ACC112 (cell line): Measurements from ENCODE around the gene SSUH2.

Experiments used
- H2AFZ ChIP-seq: fragments of 200-600 bp; sonication (generic); one replicate; pipeline ENCODE4 v1.6.0; 2017; ENCODE audit warnings: antibody characterized with exemption, low read length; ENCODE audit not compliant: unreplicated experiment
- H3K27ac ChIP-seq: fragments of 200-600 bp; sonication (generic); 2 replicates; pipeline ENCODE4 v1.5.1; 2014; ENCODE audit warnings: low read depth, mild to moderate bottlenecking, antibody characterized with exemption, low read length, moderate library complexity
- H3K27me3 ChIP-seq: fragments of 200-600 bp; sonication (generic); 2 replicates; pipeline ENCODE4 v1.6.1; 2014; ENCODE audit warnings: mild to moderate bottlenecking, antibody characterized with exemption, low read length, moderate library complexity, mixed read lengths; ENCODE audit not compliant: insufficient read depth
- H3K36me3 ChIP-seq: fragments of 200-600 bp; sonication (generic); 2 replicates; pipeline ENCODE4 v1.6.1; 2016; ENCODE audit warnings: mild to moderate bottlenecking, antibody characterized with exemption, low read length, moderate library complexity, mixed read lengths; ENCODE audit not compliant: insufficient read depth
- H3K4me1 ChIP-seq: fragments of 200-600 bp; sonication (generic); one replicate; pipeline ENCODE4 v1.6.1; 2016; ENCODE audit warnings: low read length, mixed read lengths; ENCODE audit not compliant: insufficient read depth, unreplicated experiment, control insufficient read depth
- H3K4me3 ChIP-seq: fragments of 200-600 bp; sonication (generic); 2 replicates; pipeline ENCODE4 v1.5.1; 2014; ENCODE audit warnings: mild to moderate bottlenecking, low read depth, low read length
- H3K79me2 ChIP-seq: fragments of 200-600 bp; sonication (generic); one replicate; pipeline ENCODE4 v1.6.0; 2016; ENCODE audit warnings: low read length; ENCODE audit not compliant: control insufficient read depth, unreplicated experiment, insufficient read depth

SSUH2 gene

DNA sequence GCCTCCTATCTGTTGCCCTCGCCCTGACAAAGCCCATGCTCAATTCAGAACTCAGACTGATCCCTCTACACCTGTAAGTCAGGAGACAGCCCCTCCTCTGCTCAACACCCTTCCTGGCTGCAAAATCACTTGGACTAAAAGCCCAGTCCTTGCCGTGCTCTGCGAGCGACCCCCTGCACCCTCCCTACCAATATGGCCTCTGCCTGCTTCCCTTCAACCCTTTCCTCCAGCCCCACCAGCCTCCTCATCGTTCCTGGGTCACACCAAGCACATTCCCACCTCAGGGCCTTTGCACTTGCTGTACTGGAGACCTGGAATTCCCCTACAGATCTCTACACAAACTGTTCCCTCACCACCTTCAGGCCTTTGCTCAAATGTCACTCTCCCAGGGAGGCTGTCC, 5.2 kb upstream of the SSUH2 start:
- H3K36me3 ChIP-seq, result no peaks in the 10 kb centered on the region
- no peaks in the 10 kb centered on the region for H3K4me1 ChIP-seq
- H3K4me3 ChIP-seq, result no peak overlapping the region
- H3K27ac ChIP-seq, result no peak overlapping the region
- H2AFZ ChIP-seq, result no peak overlapping the region
- peaks cover 55% of the 10 kb centered on the region for H3K27me3 ChIP-seq
- H3K79me2 ChIP-seq, result no peaks in the 10 kb centered on the region

DNA sequence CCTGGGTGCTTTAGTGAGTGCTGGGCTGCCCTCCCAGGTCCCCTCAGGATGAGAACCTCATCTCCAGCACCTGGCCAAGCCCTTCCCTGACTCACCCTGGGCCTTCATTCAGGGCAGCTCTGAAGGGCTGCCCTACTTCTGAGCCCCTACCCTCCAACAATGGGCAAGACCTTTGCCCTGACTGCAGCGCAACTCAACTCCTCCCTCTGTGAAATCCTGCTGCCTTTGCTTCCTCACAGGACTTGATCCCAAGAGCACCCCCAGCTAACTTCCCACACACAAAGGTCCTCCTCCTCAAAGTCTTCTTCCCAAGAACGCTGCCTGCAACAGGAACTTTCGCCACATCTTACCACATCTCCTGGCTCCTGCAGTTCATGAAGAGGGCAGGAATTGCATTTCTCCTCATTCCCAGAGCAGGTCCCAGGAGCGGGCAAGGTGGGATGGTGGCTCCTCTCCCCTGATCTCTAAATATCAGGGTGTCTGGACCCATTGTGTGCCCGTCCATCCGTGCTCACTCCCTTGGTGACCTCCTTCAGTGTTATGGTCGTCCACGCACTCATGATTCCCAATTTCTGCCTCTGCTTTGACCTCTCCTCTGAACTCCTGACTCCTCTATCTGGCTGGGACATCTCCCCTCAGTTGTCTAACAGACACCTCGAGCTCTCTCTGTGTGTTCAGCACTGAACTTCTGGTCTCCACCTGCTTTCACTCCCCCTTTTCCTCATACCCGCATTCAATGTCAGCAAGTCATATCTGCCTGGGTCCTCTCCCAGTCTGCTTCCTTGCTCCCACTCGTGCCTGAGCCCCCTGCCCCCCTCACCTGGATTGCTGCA, 4.5 kb upstream of the SSUH2 start:
- Histone ChIP-seq H3K4me3 (no peak overlapping the region), H3K4me1 (no peaks in the 10 kb centered on the region), H3K27ac (no peak overlapping the region), H3K79me2 (no peaks in the 10 kb centered on the region), H2AFZ (no peak overlapping the region), H3K36me3 (no peaks in the 10 kb centered on the region), H3K27me3 (peaks cover 61% of the 10 kb centered on the region)

DNA sequence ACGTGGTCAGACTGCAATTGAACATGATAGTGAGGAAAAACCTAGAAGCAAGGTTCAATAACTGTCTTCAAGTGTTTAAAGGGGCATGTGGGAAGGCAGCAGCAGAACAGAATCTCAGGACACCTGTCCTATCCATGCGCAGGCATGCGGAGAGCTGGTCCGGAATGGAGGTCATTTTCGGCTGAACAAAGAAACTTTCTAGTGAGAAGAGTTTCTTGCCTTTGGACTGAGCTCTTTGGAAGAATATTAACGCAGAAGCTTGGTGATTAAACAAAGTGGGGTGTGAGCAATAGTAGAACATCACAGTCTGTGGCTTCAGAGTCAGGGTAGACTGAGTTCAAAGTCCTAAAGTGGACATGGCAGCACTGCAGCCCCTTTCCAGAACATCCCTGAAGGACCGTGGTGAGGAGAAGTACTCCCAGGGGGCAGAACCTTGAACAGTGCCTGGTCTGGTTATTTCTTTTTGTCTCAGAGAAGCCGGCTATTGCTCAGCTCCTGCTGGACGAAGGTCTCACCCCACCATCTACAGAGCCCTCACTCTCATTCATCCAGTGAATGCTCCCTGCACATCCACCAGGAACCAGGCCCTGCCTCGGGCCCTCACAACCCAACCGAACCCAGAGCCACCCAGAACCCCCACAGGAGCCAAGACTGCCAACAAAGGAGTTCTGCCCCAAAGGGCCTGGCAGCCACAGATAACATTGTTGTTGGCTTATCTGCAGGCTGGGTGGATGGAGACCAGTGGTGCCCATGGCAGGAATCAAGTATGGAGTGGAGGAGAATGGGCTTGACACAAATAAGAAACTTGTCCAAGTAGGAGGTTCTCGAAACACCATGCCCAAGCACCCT, 2.8 kb upstream of the SSUH2 start:
- Histone ChIP-seq H3K4me1 (no peaks in the 10 kb centered on the region), H3K4me3 (no peak overlapping the region), H2AFZ (no peak overlapping the region), H3K36me3 (no peaks in the 10 kb centered on the region), H3K27me3 (peaks cover 73% of the 10 kb centered on the region), H3K27ac (no peak overlapping the region), H3K79me2 (no peaks in the 10 kb centered on the region)

DNA sequence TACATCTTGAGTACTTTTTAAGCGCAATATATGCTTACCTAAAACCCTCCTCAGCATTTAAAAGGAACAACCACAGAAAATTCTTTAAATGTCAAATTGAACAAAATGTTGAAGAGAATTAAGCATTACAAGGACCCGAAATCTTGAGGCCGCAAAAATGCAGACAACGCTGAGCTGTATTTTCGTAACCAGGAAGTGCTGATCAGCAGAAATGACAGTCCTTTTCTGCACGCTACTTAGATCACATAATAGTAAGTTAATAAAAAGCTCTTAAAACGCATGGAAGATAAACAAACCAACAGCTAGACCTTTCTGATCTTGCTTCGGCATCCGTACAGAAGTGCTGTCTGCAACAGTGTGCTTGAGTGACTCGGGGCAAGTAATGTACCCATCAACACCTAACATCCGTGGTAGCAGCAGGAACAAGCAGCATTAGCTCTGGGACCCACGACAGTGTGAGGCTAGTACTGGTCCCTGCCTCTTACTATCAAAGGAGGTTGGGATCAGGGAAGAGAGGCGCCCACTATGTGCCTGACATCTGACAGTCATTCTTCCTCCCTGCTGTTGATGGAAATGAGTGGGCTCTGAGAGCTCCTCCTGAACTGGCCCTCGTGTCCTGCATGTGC, 1.8 kb upstream of the SSUH2 start:
- Histone ChIP-seq H3K36me3 (no peaks in the 10 kb centered on the region), H3K4me1 (no peaks in the 10 kb centered on the region), H3K27me3 (peaks cover 66% of the 10 kb centered on the region), H3K4me3 (no peak overlapping the region), H3K27ac (no peak overlapping the region), H3K79me2 (no peaks in the 10 kb centered on the region), H2AFZ (no peak overlapping the region)

DNA sequence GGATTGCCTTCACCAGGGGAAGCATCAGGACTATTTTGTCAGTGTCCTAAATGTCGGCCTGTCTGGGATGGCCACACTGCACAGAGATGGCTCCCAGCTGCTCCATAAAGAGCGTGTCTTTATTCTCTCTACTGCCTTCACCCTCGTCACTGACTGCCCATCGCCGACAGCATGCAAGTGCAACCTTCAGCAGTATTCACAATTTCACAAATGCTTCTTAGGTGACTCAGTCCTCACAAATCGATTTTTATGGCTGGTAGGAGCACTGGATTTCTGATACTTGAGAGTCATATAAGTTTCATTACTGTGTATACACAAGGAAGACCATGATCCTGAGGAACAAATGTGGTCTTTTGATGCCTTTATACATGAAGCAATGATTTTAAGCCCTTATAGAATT, 1.1 kb upstream of the SSUH2 start:
- Histone ChIP-seq H3K27me3 (peaks cover 66% of the 10 kb centered on the region), H3K4me3 (no peak overlapping the region), H3K36me3 (no peaks in the 10 kb centered on the region), H3K79me2 (no peaks in the 10 kb centered on the region), H3K4me1 (no peaks in the 10 kb centered on the region), H2AFZ (no peak overlapping the region), H3K27ac (no peak overlapping the region)

DNA sequence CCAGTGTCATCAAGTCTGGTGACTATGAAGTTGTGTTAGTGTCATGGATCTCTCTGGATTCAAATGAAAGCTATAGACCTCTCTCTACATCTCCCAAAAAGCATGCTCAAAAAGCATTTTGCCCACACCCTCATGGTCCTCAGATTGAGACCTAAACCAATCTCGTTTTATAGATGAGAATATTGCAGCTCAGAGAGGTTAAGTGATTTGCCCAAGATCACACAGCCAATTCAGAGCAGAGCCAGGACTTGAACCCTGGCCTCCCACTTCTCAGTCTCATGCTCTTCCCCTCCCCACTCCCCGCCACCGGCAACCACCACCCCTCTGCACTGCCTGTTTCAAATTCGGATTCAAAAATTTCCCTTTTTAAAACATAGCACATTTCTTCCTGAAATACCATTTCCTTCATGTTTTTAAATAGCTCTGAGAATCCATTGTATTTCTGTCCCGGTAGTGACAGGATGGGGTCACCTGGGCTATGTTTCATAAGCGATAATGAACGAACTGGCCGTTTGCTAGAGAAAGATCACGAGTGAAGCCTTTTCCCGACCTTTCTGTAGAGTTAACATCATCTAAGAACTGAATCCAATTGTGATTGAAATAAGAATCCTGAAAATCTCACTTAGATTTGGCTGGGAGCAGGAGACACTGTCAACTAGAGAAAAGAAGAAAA, 769 bp downstream of the SSUH2 start:
- peaks cover 75% of the 10 kb centered on the region for H3K27me3 ChIP-seq
- H2AFZ ChIP-seq, result no peak overlapping the region
- no peak overlapping the region for H3K4me3 ChIP-seq
- no peaks in the 10 kb centered on the region for H3K79me2 ChIP-seq
- no peak overlapping the region for H3K27ac ChIP-seq
- H3K36me3 ChIP-seq, result no peaks in the 10 kb centered on the region
- no peaks in the 10 kb centered on the region for H3K4me1 ChIP-seq

DNA sequence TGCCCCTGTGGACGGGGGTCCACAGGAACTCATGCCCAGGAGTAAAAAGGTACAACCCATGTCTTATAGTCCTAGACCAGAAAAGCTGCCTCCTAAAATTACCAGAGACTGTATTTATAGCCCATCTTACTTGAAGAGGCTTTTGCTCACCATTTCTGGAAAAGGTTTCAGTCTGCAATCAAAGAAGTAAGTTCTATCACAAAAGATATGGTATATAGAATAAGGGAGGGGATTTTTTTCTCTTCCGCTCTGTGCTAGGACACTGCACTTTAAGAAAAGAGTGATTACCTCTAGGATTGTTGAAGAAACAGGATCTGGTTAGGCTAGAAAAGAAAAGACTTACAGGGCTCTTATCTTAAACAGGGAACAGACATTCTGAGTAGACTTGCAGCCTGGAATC, 2.6 kb downstream of the SSUH2 start:
- Histone ChIP-seq H3K79me2 (no peaks in the 10 kb centered on the region), H3K4me1 (no peaks in the 10 kb centered on the region)

DNA sequence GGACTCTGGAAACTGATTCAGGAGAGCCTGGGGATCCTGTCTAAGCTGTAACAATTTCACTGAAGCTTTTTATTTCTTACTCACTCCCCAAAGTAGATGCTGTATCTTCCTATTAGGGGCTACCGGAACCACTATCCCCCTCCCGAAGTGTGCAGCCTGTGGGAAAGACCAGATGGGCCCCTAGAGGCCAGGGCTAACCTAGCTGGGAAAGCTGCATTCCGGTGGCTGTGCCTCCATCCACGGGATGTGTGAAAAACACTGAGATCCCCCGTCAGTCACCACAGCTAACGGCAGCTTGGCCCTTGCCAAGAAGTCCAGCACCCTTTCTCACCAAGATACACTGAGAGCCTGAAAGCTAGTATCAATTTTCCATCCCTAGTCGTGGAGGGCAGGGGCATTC, 3.1 kb downstream of the SSUH2 start:
- H3K4me1 ChIP-seq, result no peaks in the 10 kb centered on the region
- no peak overlapping the region for H2AFZ ChIP-seq
- H3K27ac ChIP-seq, result no peak overlapping the region
- H3K79me2 ChIP-seq, result no peaks in the 10 kb centered on the region
- H3K36me3 ChIP-seq, result no peaks in the 10 kb centered on the region
- H3K27me3 ChIP-seq, result peaks cover 80% of the 10 kb centered on the region
- H3K4me3 ChIP-seq, result no peak overlapping the region

More for the DNA sequence above, 2.6 kb downstream of the SSUH2 start:
- no peak overlapping the region for H3K27ac ChIP-seq
- H2AFZ ChIP-seq, result no peak overlapping the region
- H3K4me3 ChIP-seq, result no peak overlapping the region
- H3K27me3 ChIP-seq, result peaks cover 81% of the 10 kb centered on the region
- H3K36me3 ChIP-seq, result no peaks in the 10 kb centered on the region

DNA sequence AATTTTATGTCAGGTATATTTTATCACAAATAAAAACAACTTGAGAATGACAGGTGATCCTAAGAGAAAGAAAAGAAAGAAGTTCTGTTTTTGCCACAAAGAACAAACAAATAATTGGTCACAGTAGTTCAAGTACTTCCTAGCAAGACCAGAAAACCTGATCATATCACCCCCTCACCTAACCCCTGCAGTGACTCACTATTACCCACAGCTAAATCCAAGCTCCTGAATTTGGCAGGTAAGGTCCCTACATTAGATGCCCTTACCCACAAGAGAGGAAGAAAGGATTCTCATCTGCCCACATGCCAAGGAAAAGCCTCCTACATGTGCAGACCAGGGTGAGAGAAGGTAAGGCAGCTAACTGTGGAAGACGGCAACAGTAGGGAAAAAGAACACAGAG, 4.4 kb downstream of the SSUH2 start:
- no peaks in the 10 kb centered on the region for H3K36me3 ChIP-seq
- H2AFZ ChIP-seq, result no peak overlapping the region
- H3K27me3 ChIP-seq, result peaks cover 75% of the 10 kb centered on the region
- no peak overlapping the region for H3K27ac ChIP-seq
- H3K4me1 ChIP-seq, result no peaks in the 10 kb centered on the region
- H3K79me2 ChIP-seq, result no peaks in the 10 kb centered on the region
- no peak overlapping the region for H3K4me3 ChIP-seq

DNA sequence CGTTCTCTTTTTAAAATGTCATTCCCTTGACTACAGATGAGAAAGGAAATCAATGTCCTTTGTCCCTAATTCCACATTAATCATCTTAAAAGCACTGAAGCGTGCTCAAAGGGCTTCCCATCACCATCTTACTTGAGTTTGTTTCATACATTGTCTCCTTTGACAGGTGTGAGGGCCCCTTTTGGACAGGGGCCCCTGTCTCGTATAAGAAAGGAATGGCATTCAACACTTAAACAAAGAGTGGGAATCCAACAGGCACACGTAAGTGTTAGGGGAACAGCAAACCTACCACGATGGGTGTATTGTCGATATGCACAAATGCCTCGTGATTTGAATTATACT, 5.0 kb downstream of the SSUH2 start:
- H3K79me2 ChIP-seq, result no peaks in the 10 kb centered on the region
- no peak overlapping the region for H3K4me3 ChIP-seq

More for the DNA sequence above, 5.0 kb downstream of the SSUH2 start:
- Histone ChIP-seq H2AFZ (no peak overlapping the region), H3K27ac (no peak overlapping the region), H3K27me3 (peaks cover 69% of the 10 kb centered on the region), H3K36me3 (no peaks in the 10 kb centered on the region), H3K4me1 (no peaks in the 10 kb centered on the region)
